Measurements from ENCODE around the gene ESR1. TPM values are rescaled to one million over a fixed set of nuclear protein-coding genes. Genes with fewer than 3 reads are reported as not detected.

Gene ESR1
- total RNA-seq, 2 experiments from 2014 or later = 0.06 TPM; not detected in 1

GRCh38 chr6:152087096-152087495, 279.6 kb downstream of the ESR1 start:
- CTCF ChIA-PET (ENCODE audit: unreplicated experiment) = no interaction called here
- intact Hi-C loops (cut with micrococcal nuclease; ENCODE audit: unreplicated experiment) = no loop called here

GRCh38 chr6:152087701-152088100, 280.2 kb downstream of the ESR1 start:
- Histone ChIP-seq H3K27ac (ENCODE audit: low read depth, low read length, poor library complexity, severe bottlenecking) (no peak overlapping the region), H3K4me3 (ENCODE audit: low read depth, low read length, poor library complexity, severe bottlenecking) (no peak overlapping the region), H3K9me3 (ENCODE audit: low read length) (no peaks in the 10 kb centered on the region), H3K4me2 (ENCODE audit: low read length) (no peak overlapping the region), H4K20me1 (ENCODE audit: insufficient read depth, low read length) (no peaks in the 10 kb centered on the region), H3K36me3 (ENCODE audit: insufficient read depth, low read length) (no peaks in the 10 kb centered on the region), H3K4me1 (ENCODE audit: insufficient read depth, low read length, poor library complexity, severe bottlenecking) (no peaks in the 10 kb centered on the region), H3K79me2 (ENCODE audit: insufficient read depth, low read depth, low read length) (no peaks in the 10 kb centered on the region), H2AFZ (ENCODE audit: low read length) (no peak overlapping the region), H3K9me2 (ENCODE audit: insufficient read depth, low read length) (no peaks in the 10 kb centered on the region; the same call in 1 of the 2 replicates)
- TF ChIP-seq CTCF (conservative IDR thresholded peaks at IDR 0.05; ENCODE audit: low read length) (no peak), EZH2phosphoT487 (IDR thresholded peaks at IDR 0.05; ENCODE audit: borderline replicate concordance, low read depth, low read length) (no peak)
- ChIA-PET POLR2A (no interaction called here), CTCF (ENCODE audit: unreplicated experiment) (no interaction called here)
- no TSS peak for BruUV-seq (replicated peaks)
- DNase-seq (ENCODE audit: low spot score) = no peak
- intact Hi-C loops (cut with micrococcal nuclease; ENCODE audit: unreplicated experiment) = no loop called here

More at GRCh38 chr6:152087096-152087495, 279.6 kb downstream of the ESR1 start:
- Histone ChIP-seq H2AFZ (ENCODE audit: low read length) (no peak overlapping the region), H3K27ac (ENCODE audit: low read depth, low read length, poor library complexity, severe bottlenecking) (no peak overlapping the region), H3K9me3 (ENCODE audit: low read length) (no peaks in the 10 kb centered on the region), H3K4me1 (ENCODE audit: insufficient read depth, low read length, poor library complexity, severe bottlenecking) (no peaks in the 10 kb centered on the region), H3K36me3 (ENCODE audit: insufficient read depth, low read length) (no peaks in the 10 kb centered on the region), H4K20me1 (ENCODE audit: insufficient read depth, low read length) (no peaks in the 10 kb centered on the region), H3K9me2 (ENCODE audit: insufficient read depth, low read length) (no peaks in the 10 kb centered on the region; the same call in 1 of the 2 replicates), H3K4me2 (ENCODE audit: low read length) (no peak overlapping the region), H3K79me2 (ENCODE audit: insufficient read depth, low read depth, low read length) (no peaks in the 10 kb centered on the region), H3K4me3 (ENCODE audit: low read depth, low read length, poor library complexity, severe bottlenecking) (no peak overlapping the region)
- POLR2A ChIA-PET = no interaction called here
- no peak for TF ChIP-seq CTCF (conservative IDR thresholded peaks at IDR 0.05; ENCODE audit: low read length)
- TF ChIP-seq EZH2phosphoT487 (IDR thresholded peaks at IDR 0.05; ENCODE audit: borderline replicate concordance, low read depth, low read length) = no peak
- no TSS peak for BruUV-seq (replicated peaks)
- no peak for DNase-seq (ENCODE audit: low spot score)

GRCh38 chr6:152089992-152090391, 282.5 kb downstream of the ESR1 start:
- Histone ChIP-seq H4K20me1 (ENCODE audit: insufficient read depth, low read length) (no peaks in the 10 kb centered on the region), H2AFZ (ENCODE audit: low read length) (no peak overlapping the region), H3K79me2 (ENCODE audit: insufficient read depth, low read depth, low read length) (no peaks in the 10 kb centered on the region), H3K9me2 (ENCODE audit: insufficient read depth, low read length) (no peaks in the 10 kb centered on the region; the same call in 1 of the 2 replicates), H3K36me3 (ENCODE audit: insufficient read depth, low read length) (no peaks in the 10 kb centered on the region), H3K27ac (ENCODE audit: low read depth, low read length, poor library complexity, severe bottlenecking) (no peak overlapping the region), H3K4me1 (ENCODE audit: insufficient read depth, low read length, poor library complexity, severe bottlenecking) (no peaks in the 10 kb centered on the region), H3K4me2 (ENCODE audit: low read length) (no peak overlapping the region), H3K4me3 (ENCODE audit: low read depth, low read length, poor library complexity, severe bottlenecking) (no peak overlapping the region), H3K9me3 (ENCODE audit: low read length) (no peaks in the 10 kb centered on the region)
- no TSS peak for BruUV-seq (replicated peaks)
- CTCF ChIA-PET (ENCODE audit: unreplicated experiment) = no interaction called here
- intact Hi-C loops (cut with micrococcal nuclease; ENCODE audit: unreplicated experiment) = no loop called here
- TF ChIP-seq CTCF (conservative IDR thresholded peaks at IDR 0.05; ENCODE audit: low read length) (no peak), EZH2phosphoT487 (IDR thresholded peaks at IDR 0.05; ENCODE audit: borderline replicate concordance, low read depth, low read length) (no peak)
- POLR2A ChIA-PET = no interaction called here
- no peak for DNase-seq (ENCODE audit: low spot score)
